B cell (primary cell): ENCODE measurements around the gene ZNF575. TPM values are rescaled to one million over a fixed set of nuclear protein-coding genes. Genes with fewer than 3 reads are reported as not detected.

Source experiments
- ATAC-seq: fragments of 200-7000 bp; cut with Tn5 transposase; one replicate; pipeline ENCODE4 v1.10.0; 2021; ENCODE audit warnings: low read depth, mild to moderate bottlenecking, moderate number of reproducible peaks, moderate library complexity
- CTCF ChIA-PET: fragments of 350-600 bp; sonication (Branson Sonifier 250); formaldehyde crosslinking; loops from one replicate; lab custom pipeline; 2021; ENCODE audit warnings: antibody characterized with exemption, inconsistent platforms; lab: Charles Lee
- POLR2A ChIA-PET: fragments of 350-600 bp; sonication (Branson Sonifier 250); formaldehyde crosslinking; loops from one replicate; lab custom pipeline; 2021; ENCODE audit warnings: antibody characterized with exemption; lab: Charles Lee
- DNase-seq: peaks from one replicate; pipeline ENCODE4 v3.0.0; 2013
- H2AFZ ChIP-seq: 2 replicates; pipeline ENCODE4 v1.6.1; 2012; ENCODE audit warnings: mild to moderate bottlenecking, low read depth, low read length; ENCODE audit not compliant: insufficient read depth, poor library complexity, severe bottlenecking
- H3K27ac ChIP-seq, 2 donors: 1 replicate in 1 of 2; 2 replicates in 1 of 2; pipeline ENCODE4 v1.5.1; 2012 to 2013; ENCODE audit warnings: low read length in 2 of 2, mild to moderate bottlenecking in 2 of 2, moderate library complexity in 1 of 2
- H3K27me3 ChIP-seq, 4 experiments: fragments of 200-600 bp in 1 of 4; sonication (generic) in 1 of 4; replicated peaks in 1 of 4; 1 replicate in 2 of 4; 2 replicates in 2 of 4; pipeline versions ENCODE4 v1.6.1 to v1.7.0; 2013 to 2016; ENCODE audit warnings: low read length in 3 of 4, mild to moderate bottlenecking in 2 of 4, mixed read lengths in 1 of 4, moderate library complexity in 1 of 4; ENCODE audit not compliant: insufficient read depth in 4 of 4, control insufficient read depth in 3 of 4; ENCODE audit errors: control extremely low read depth in 1 of 4
- H3K36me3 ChIP-seq, 2 experiments: replicated peaks in 1 of 2; 1 replicate in 1 of 2; 2 replicates in 1 of 2; pipeline versions ENCODE4 v1.6.1 to v1.7.1; 2013; ENCODE audit warnings: low read length in 1 of 2; ENCODE audit not compliant: insufficient read depth in 2 of 2, control insufficient read depth in 1 of 2; ENCODE audit errors: control extremely low read depth in 1 of 2, extremely low read depth in 1 of 2
- H3K4me1 ChIP-seq, 2 donors: fragments of 200-600 bp in 1 of 2; sonication (generic) in 1 of 2; 1 replicate in 1 of 2; 2 replicates in 1 of 2; pipeline versions ENCODE4 v1.5.1 to v1.6.1; 2013 to 2017; ENCODE audit warnings: low read length in 2 of 2; ENCODE audit not compliant: control insufficient read depth in 2 of 2, insufficient read depth in 2 of 2
- H3K4me2 ChIP-seq: replicated peaks from 2 replicates; pipeline ENCODE3; 2012; ENCODE audit warnings: mild to moderate bottlenecking, low read depth, low read length; ENCODE audit not compliant: poor library complexity, severe bottlenecking
- H3K4me3 ChIP-seq, 5 experiments: fragments of 200-600 bp in 1 of 5; sonication (generic) in 1 of 5; 1 replicate in 3 of 5; 2 replicates in 2 of 5; pipeline versions ENCODE4 v1.5.1 to v1.7.0; 2011 to 2016; ENCODE audit warnings: low read length in 4 of 5, mild to moderate bottlenecking in 4 of 5, low read depth in 2 of 5, control low read depth in 1 of 5, moderate library complexity in 1 of 5; ENCODE audit not compliant: insufficient read depth in 1 of 5; ENCODE audit errors: control extremely low read depth in 1 of 5, extremely low read depth in 1 of 5
- H3K79me2 ChIP-seq: fragments of 200-600 bp; sonication (generic); one replicate; pipeline ENCODE4 v1.6.0; 2016; ENCODE audit warnings: low read length; ENCODE audit not compliant: control insufficient read depth, insufficient read depth
- H3K9ac ChIP-seq: fragments of 200-600 bp; sonication (generic); 2 replicates; pipeline ENCODE4 v1.6.1; 2017; ENCODE audit warnings: mild to moderate bottlenecking, low read length, moderate library complexity
- H3K9me3 ChIP-seq, 3 donors: one replicate each; pipeline versions ENCODE4 v1.6.1 to v1.7.1; 2013; ENCODE audit warnings: low read length in 2 of 3; ENCODE audit not compliant: control insufficient read depth in 2 of 3, insufficient read depth in 1 of 3; ENCODE audit errors: control extremely low read depth in 1 of 3
- H4K20me1 ChIP-seq: 2 replicates; pipeline ENCODE4 v1.6.0; 2012; ENCODE audit warnings: mild to moderate bottlenecking, low read length; ENCODE audit not compliant: insufficient read depth, control insufficient read depth, poor library complexity, severe bottlenecking
- H3K27ac Mint-ChIP-seq: one replicate; pipeline ENCODE4 v1.8.0; 2021; ENCODE audit warnings: mixed read lengths
- H3K27me3 Mint-ChIP-seq: one replicate; pipeline ENCODE4 v1.8.0; 2021; ENCODE audit warnings: mixed read lengths
- H3K4me1 Mint-ChIP-seq: one replicate; pipeline ENCODE4 v1.8.0; 2021; ENCODE audit warnings: mixed read lengths
- H3K4me3 Mint-ChIP-seq: one replicate; pipeline ENCODE4 v1.8.0; 2021; ENCODE audit warnings: mixed read lengths
- H3K9me3 Mint-ChIP-seq: one replicate; pipeline ENCODE4 v1.8.0; 2022; ENCODE audit warnings: mixed read lengths; ENCODE audit not compliant: insufficient read depth
- EZH2 ChIP-seq: IDR thresholded peaks from 2 replicates; pipeline ENCODE4 v1.6.1; 2012; ENCODE audit warnings: borderline replicate concordance, low read depth, mild to moderate bottlenecking, moderate library complexity, low read length; ENCODE audit not compliant: insufficient read depth, poor library complexity, severe bottlenecking
- WGBS: methylation state at CpG from one replicate; pipeline ENCODE4 v1.1.5; 2013; ENCODE audit warnings: missing lambda C conversion rate; ENCODE audit not compliant: insufficient coverage; 5-methylcytosine and 5-hydroxymethylcytosine counted together
- intact Hi-C: fragments of 100-400 bp; cut with micrococcal nuclease; formaldehyde crosslinking; loops from one replicate; pipeline ENCODE4 v1.10.0; 2022
- polyA plus RNA-seq: library from polyadenylated mRNA; depleted of rRNA; stranded (reverse); fragments of >200 nt; gene quantifications from 2 replicates; pipeline ENCODE4 v1.2.3, GENCODE V29; 2012
- total RNA-seq, 2 donors: library from RNA; stranded (reverse); fragments of 120-200 nt in 1 of 2; gene quantifications; 1 replicate in 1 of 2; 2 replicates in 1 of 2; pipeline versions ENCODE4 v1.2.3 to v1.2.4, GENCODE V29; 2013 to 2022
- TF ChIP-seq, protein P1 (sequence below): fragments of 200-600 bp; IDR thresholded peaks from one replicate; pipeline ENCODE4 v1.8.0; 2022; ENCODE audit warnings: antibody characterized with exemption, mild to moderate bottlenecking

Gene ZNF575
- total and polyA plus RNA-seq, 2 donors (not counting 1 experiment from before 2014, with no cell fraction given) = 2.3 to 4.0 TPM

- no peaks in the 10 kb centered on the region for H3K27me3 ChIP-seq
- peak overlapping the region; percentile 38 for H3K9ac ChIP-seq
- H3K4me1 Mint-ChIP-seq = peaks cover 56% of the 10 kb centered on the region
- H3K4me3 Mint-ChIP-seq = peak overlapping the region; percentile 68
- no peak for TF ChIP-seq EZH2
- TF ChIP-seq, protein P1, sequence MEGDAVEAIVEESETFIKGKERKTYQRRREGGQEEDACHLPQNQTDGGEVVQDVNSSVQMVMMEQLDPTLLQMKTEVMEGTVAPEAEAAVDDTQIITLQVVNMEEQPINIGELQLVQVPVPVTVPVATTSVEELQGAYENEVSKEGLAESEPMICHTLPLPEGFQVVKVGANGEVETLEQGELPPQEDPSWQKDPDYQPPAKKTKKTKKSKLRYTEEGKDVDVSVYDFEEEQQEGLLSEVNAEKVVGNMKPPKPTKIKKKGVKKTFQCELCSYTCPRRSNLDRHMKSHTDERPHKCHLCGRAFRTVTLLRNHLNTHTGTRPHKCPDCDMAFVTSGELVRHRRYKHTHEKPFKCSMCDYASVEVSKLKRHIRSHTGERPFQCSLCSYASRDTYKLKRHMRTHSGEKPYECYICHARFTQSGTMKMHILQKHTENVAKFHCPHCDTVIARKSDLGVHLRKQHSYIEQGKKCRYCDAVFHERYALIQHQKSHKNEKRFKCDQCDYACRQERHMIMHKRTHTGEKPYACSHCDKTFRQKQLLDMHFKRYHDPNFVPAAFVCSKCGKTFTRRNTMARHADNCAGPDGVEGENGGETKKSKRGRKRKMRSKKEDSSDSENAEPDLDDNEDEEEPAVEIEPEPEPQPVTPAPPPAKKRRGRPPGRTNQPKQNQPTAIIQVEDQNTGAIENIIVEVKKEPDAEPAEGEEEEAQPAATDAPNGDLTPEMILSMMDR = no peak
- peaks cover 25% of the 10 kb centered on the region for H3K79me2 ChIP-seq
- no peaks in the 10 kb centered on the region for H3K9me3 Mint-ChIP-seq
- peak; percentile 67 for DNase-seq
- WGBS = no CpG with 5 or more reads among the region's 6 CpGs
- H3K4me2 ChIP-seq = peak overlapping the region; percentile 69
- H3K27ac Mint-ChIP-seq = peak overlapping the region; percentile 99
- CTCF ChIA-PET = interaction anchor here (1.2 to 1.9 kb wide), 3 partner anchors 9 to 32 kb away, joined by 3 to 7 read pairs (median 5); partner anchors contain the start of genes PINLYP and XRCC1
- intact Hi-C loops = loop anchor here (1.0 to 2.0 kb wide), 3 partner anchors 29 to 57 kb away; partner anchors contain the start of genes IRGQ, ZNF428, ZNF575 and ZNF576
- peaks cover 0 to 11% (median 0%) of the 10 kb centered on the region in 3 donors for H3K9me3 ChIP-seq
- ATAC-seq = no peak
- POLR2A ChIA-PET = interaction anchor here (0.6 to 1.3 kb wide), 2 partner anchors 15 to 44 kb away, joined by 5 to 7 read pairs; no protein-coding TSS in a partner anchor
- H3K27me3 Mint-ChIP-seq = no peaks in the 10 kb centered on the region
- H3K36me3 ChIP-seq = peaks cover 3 to 12% of the 10 kb centered on the region in 2 experiments
- H2AFZ ChIP-seq = peak overlapping the region; percentile 47
- peaks cover 42 to 52% of the 10 kb centered on the region in 2 donors for H3K4me1 ChIP-seq
- H3K4me3 ChIP-seq = peak overlapping the region in 3 of 5 experiments; percentile 7 to 45 (median 11)
- H3K27ac ChIP-seq = peak overlapping the region; percentile 92
- H4K20me1 ChIP-seq = no peaks in the 10 kb centered on the region
These were observed 29.3 kb downstream of the ZNF575 start for GRCh38 chr19:43562226-43562697.
